GM12801 (cell line): Measurements from ENCODE around the gene ZNF79.

ENCODE experiments used
- CTCF ChIP-seq: IDR thresholded peaks from one replicate; pipeline ENCODE4 v1.5.1; 2011; ENCODE audit warnings: control low read depth; ENCODE audit not compliant: insufficient read length; ENCODE audit errors: extremely low read depth

ZNF79 gene

DNA sequence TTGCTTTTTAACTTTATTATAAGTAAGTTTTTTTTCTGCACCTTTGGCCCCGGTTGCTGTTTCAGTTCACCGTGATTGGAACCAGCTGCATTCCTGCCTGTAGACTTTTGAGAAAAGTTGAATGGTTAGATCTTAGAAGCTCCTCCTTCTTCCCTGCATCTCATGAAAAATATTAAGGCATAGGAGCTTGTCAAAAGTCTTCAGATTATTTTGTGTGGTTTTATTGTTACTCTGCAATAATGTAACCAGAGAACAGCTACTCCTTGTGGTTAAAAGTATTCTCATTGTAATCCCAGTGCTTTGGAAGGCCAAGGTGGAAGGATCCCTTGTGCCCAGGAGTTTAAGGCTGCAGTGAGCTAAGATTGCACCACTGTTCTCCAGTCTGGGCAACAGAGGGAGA, 30.5 kb upstream of the ZNF79 start:
- TF ChIP-seq CTCF: no peak

GRCh38 chr9:127395497-127396252, 28.5 kb upstream of the ZNF79 start:
- TF ChIP-seq CTCF: no peak

- TF ChIP-seq CTCF: no peak
These were observed 27.9 kb upstream of the ZNF79 start for GRCh38 chr9:127396253-127396807.

DNA sequence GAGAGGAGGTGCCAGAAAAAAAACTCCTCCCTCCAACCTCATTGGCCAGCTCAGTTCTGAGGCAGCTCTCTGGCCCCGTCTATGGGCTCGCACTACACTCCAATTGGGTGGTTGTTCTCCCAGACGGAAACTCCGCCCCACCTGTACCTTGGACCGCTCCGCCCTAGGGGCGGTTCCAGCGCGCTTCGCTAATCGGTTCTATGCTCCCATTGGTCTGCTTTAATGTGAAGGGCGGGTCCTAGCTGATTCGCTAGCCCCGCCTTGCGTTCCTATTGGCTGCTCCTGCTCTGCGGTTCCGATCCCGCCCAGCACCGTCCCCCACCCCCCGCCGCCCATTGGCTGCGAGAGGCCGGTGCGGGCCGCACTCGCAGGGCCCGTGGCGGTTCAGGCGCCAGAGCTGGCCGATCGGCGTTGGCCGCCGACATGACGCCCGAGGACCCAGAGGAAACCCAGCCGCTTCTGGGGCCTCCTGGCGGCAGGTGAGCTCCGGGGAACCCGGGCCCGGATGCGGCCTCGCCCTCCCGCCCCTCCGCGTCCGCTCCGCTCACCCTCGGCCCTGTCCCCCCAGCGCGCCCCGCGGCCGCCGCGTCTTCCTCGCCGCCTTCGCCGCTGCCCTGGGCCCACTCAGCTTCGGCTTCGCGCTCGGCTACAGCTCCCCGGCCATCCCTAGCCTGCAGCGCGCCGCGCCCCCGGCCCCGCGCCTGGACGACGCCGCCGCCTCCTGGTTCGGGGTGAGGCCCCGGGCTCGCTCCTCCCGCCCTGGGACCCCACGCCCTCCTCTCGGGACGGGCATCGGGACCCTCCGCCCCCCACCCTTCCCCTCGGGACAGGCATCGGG, 27.2 kb upstream of the ZNF79 start, which contains the start of gene SLC2A8:
SLC2A8 (plus strand) TSS at position 362 of the 838 bp plus-strand sequence; CDS start at position 424, 62 bp downstream.
- TF ChIP-seq CTCF: no peak

- TF ChIP-seq CTCF: no peak
These were observed 26.4 kb upstream of the ZNF79 start for GRCh38 chr9:127397646-127398274.

DNA sequence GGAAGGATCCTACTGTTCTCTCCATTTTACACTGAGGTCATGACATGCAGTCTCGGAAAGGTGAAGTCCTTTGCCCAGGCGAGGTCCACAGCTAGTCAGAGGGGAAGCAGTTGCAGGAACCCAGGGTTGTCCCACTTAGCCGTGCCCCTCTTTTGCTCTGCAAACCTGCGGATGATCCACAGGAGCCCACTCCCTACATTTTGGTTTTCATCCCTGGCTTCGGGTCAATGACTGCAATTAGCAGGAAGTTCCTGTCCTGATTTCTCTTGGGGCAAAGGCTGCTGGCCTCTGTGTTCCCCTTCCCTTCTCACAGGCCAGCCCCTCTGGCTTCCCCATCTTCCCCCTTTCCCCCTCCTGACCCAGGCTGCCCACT, 25.9 kb upstream of the ZNF79 start:
- no peak for TF ChIP-seq CTCF

DNA sequence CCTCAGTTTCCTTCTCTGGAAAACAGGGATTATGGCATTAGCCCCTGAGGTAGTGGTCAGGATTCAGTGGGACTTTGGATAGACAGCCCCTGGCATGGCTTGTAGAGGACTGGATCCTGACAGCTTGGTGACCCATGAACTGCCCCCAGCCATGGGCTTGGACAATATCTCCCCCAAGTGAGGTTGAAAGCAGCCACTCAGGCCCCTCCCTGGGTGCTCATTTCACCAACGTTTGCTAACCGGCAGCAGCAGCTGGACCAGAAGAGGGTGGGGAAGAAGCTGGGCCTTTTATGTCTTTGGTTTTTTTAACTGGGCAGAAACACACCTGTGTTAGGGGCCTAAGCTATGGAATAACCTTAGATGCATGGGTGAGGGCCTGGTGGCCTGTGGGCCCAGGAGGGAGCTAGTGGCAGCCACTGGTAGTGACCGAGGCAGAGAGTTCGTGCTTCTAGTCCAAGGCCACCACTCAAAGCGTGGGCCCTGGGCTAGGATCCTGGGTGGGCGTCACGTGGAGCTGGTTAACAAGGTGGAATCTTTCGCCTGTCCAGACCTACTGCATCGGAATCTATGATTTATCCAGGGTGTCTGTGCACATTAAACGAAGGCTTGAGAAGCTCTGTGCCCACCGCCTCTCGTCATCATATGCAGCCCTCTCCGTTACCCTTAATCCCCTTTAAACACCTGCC, 25.3 kb upstream of the ZNF79 start:
- no peak for TF ChIP-seq CTCF
